SK-N-MC (cell line): ENCODE results near the gene HOXC13.

Source experiments
- EZH2 ChIP-seq: fragments of 200-600 bp; sonication (generic); IDR thresholded peaks from one replicate; pipeline ENCODE4 v1.6.1; 2017; ENCODE audit warnings: antibody characterized with exemption
- FOXP2 ChIP-seq: optimal IDR thresholded peaks from 2 replicates; pipeline ENCODE3; 2011; ENCODE audit warnings: mild to moderate bottlenecking, moderate library complexity; ENCODE audit not compliant: insufficient read depth; ENCODE audit errors: extremely low read length, control extremely low read depth

- TF ChIP-seq FOXP2 = no peak
- TF ChIP-seq EZH2 = no peak
Measured at GRCh38 chr12:53953831-53954693, 15.4 kb downstream of the HOXC13 start.
